ENCODE data around the gene TCEANC.
"Not testable (repeated sequence)": the region's sequence is repeated elsewhere in the genome, so short reads cannot be mapped to it uniquely, and the experiment has no call there.

TCEANC gene

DNA sequence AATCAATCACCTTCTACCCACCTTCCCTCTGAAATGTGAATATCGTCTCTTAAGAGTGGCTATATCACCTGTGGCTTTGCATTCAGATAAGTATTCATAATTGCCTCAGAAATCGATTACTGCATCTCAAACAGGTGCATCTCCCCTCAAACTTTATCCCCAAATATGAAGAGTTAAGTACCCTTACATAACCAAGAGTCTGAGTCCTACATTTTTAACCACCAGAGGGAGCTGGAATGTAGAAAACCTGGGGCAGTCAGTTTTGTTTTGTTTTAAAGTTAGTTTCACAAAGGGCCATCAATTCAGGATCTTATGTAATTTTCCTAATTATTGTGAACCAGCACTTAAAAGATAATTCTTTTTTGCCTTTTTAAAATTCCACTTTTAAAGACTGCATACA, 5.7 kb downstream of the TCEANC start:
- peak in 2 of 56 donors; percentile 0 to 1 for DNase-seq

DNA sequence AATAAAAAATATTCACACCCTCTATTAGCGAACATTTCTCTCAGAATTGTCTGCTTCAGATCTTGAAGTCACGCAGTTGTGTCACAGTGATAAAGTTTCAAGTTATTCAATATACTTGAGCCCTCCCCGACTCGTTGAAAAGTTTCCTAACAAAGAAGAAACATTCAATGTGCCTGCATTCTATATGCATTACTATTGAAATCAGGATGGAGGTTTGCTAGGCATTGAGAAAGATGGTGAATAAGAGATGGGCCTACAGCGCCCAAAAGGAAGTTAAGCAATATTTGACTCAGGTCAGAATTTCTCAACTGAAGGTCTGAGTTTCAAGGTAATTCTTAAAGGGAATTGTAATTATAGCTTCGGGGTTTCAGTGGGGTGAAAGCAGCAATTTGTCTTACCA, 6.1 kb downstream of the TCEANC start:
- no peak for DNase-seq

DNA sequence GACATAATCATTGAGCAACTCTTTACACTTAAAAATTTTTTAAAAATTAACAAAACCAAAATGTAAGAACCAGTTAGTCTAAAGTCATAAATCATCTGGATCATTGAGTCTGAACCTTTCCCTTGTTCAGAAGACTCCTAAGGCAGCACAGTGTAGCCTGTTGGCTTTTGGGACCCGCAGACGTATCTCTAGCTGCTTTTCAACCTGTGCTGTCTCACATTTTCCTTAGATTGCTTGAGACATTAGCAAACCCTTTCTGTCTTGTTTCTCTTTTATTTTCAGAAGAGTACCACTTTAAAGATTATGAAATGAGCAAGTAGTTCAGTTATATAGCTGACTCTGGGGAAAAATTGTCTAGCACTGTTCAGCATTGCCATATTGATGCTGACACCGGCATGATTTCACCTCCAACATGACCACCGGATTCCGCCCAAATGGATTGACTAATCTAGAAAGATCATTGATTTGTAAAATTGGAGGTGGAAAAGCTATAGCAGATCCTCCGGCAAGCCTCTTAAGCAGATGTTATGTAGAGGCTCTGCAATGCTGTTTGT, 8.9 kb downstream of the TCEANC start:
- DNase-seq, result no peak

DNA sequence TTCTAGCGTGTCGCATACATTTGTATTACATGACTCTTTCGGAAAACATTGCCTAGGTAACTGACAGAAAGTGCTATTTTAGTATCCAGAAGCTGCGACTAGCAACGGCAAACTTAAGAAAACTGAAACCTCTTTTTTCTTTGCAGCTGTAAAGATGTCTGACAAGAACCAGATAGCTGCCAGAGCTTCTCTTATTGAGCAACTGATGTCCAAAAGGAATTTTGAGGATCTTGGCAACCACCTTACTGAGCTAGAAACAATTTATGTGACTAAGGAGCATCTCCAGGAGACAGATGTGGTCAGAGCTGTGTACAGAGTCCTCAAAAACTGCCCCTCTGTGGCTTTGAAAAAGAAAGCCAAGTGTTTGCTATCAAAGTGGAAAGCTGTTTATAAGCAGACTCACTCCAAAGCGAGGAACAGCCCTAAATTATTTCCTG, 9.4 kb downstream of the TCEANC start:
- no peak for DNase-seq

DNA sequence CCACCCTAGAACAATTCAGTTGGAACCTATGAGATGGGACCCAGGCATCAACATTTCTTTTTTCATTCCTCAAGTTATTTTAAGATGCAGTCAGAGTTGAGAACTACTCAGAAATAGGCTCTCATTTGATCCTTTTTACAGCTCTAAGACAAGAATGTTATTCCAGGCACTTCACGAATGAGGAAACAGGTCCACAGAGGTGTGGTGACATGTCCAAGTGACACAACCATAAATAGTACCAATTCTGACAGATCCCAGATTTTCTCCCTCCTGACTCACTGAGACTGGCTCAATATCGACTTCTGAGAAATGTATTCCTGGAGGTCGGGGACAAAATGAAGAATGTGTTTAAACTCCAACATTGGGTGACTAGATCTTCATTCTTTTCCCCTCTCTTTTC, 11.1 kb downstream of the TCEANC start:
- DNase-seq, result no peak

DNA sequence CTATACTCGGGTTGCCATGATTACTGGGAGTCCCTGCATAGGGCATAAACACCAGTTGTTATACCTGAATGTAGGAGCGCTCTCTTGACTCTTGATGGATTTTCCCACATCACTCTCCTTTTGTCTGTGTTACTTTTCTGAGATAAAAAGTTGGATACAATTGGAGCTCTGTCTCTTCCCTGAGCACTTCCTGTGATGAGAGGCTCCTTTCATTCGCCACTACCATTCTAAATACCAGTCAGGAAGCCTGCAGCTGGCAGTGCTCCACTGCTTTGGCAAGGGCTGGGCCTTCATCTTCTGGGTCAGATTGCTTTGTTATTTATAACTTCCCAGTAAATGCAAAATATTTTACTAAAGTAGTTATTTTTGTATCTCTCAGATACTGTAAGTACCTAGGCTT, 13.9 kb downstream of the TCEANC start:
- DNase-seq, result peak in 43 of 56 donors; percentile 0 to 68 (median 22)

DNA sequence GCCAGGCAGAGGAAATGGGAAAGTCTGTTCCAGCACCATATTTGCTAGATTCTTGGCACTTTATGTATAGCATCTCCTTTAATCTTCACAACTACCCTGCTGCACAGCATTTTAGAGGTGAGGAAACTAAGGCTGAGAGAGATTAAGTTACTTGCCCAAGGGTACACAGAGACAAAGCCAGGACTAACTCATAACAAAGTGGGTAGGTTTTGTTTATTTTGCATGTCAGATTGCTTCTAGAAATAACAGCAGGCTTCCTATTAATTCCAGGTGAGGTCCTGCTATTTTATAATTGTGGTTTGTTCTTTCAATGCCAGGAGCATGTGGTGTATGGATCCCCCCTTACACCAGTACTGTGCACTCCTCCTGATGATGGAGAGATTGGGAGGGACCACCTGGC, 15.0 kb downstream of the TCEANC start:
- DNase-seq, result no peak

DNA sequence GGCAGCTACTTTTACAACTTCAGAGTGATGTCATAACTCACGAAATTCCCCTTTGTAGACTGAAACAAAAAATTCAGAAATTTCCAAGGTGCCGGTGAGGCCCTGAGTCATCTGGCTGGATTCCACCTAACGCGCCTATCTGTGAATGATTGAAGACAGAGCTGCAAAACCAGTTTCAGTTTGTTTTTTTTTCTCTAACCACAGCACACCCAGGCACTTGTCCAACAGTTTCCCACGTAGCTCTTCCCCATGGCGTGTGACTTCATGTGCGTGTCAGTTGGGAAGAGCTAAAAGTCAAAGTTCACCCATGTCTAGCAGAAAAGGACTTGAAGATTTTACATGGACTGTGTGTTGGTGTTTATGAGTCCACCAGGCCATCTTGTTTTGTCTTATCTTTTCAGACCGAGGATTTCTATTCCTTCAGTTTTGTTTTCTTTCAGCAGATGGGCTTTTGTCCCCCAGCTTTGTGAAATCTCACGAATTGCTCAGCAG, 16.4 kb downstream of the TCEANC start:
- DNase-seq, result no peak

DNA sequence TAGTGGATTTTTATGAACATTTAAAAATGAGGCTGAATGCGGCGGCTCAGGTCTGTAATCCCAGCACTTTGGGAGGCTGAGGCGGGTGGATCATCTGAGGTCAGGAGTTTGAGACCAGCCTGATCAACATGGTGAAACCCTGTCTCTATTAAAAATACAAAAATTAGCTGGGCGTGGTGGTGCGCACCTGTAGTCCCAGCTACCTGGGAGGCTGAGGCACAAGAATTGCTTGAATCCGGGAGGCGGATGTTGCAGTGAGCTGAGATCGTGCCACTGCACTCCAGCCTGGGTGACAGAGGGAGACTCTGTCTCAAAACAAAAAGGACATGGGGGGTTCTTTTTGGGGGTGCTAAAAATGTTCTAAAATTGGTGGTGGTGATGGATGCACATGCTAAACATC, 16.8 kb downstream of the TCEANC start:
- DNase-seq, result not testable (repeated sequence)

DNA sequence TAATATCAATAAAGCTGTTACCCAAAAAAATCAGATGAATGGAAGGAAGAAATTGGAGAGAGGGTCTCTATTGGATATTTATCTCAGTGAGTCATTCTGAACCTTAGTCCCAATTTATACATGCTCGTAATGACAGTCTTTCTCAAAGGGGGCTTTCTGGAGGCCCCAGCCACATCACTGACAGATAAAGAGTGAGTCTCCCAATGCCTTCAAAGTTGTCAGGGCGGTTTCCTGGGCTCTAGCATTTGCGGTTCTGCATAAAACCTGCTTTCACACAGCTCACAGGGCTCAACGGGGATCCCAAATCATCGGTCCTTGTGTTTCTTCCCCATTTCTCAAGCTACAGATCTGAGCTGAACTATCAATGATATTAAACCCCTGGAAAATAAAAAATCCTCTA, 17.3 kb downstream of the TCEANC start:
- DNase-seq, result no peak

DNA sequence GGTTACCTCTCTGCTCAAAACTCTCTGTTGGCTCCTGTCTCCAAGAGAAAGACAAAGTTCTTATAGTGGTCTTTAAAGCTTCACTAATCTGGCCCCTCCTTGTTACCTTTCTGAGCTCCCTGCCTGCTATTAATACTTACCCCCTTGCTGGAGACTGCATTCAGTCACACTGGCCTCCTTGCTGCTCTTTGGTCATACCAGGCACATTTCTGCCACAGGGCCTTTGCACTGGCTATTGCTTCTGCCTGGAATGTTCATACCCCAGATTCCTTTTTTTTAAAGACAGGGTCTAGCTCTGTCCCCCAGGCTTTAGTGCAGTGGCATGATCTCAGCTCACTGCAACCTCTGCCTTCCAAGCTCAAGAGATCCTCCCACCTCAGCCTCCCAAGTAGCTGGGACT, 20.1 kb downstream of the TCEANC start:
- no peak for DNase-seq

DNA sequence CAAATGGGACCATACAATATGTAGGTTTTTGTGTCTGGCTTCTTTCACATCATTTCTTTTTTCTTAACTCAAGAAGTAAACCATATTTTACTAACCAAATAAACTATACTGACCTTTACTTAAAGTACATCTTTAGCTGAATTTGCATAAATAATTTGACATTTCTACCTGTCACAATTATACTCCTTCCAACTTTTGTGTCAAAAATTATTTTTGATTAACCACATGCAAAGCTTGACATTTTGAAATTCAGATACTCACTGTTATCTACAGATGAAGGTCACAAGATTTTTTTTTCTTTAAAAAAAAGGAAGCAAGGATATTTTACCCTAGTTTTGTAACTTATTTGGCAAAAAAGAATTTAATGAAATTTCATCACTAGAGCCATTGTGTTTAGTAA, 23.9 kb downstream of the TCEANC start:
- DNase-seq, result no peak

DNA sequence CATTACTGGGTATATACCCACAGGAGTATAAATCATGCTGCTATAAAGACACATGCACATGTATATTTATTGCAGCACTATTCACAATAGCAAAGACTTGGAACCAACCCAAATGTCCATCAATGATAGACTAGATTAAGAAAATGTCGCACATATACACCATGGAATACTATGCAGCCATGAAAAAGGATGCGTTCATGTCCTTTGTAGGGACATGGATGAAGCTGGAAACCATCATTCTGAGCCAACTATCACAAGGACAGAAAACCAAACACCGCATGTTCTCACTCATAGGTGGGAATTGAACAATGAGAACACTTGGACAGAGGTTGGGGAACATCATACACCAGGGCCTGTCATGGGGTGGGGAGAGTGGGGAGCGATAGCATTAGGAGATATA, 26.8 kb downstream of the TCEANC start:
- DNase-seq, result not testable (repeated sequence)

DNA sequence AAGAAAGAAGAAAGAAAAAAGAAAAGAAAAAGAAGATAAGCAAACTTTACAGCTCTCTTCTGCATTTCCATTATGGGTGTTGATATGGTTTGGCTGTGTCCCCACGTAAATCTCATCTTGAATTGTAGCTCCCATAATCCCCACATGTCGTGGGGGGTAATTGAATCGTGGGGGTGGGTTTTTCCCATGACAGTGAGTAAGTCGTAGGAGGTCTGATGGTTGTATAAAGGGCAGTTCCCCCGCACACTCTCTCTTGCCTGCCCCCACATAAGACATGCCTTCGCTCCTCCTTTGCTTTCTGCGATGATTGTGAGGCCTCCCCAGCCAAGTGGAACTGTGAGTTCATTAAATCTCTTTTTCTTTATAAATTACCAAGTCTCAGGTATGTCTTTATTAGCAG, 28.7 kb downstream of the TCEANC start:
- DNase-seq, result no peak

DNA sequence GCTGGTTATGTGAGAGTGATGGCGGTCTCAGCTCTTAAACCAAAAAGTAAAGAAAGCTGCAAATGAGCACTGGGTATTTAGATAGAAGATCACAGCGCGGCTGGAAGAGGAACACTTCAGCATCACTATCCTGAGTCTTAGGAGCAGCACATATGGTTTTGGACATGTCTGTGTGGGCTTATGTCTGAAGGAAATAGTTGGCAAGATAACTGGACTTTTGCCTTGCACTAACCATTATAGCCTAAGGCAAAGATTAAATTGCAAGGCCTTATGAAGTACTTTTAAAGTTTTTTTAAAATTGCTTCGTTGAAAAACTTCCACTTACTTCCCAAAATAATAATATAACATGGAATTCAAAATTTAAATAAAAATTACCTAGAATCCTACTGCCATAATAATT, 31.4 kb downstream of the TCEANC start:
- DNase-seq, result no peak

DNA sequence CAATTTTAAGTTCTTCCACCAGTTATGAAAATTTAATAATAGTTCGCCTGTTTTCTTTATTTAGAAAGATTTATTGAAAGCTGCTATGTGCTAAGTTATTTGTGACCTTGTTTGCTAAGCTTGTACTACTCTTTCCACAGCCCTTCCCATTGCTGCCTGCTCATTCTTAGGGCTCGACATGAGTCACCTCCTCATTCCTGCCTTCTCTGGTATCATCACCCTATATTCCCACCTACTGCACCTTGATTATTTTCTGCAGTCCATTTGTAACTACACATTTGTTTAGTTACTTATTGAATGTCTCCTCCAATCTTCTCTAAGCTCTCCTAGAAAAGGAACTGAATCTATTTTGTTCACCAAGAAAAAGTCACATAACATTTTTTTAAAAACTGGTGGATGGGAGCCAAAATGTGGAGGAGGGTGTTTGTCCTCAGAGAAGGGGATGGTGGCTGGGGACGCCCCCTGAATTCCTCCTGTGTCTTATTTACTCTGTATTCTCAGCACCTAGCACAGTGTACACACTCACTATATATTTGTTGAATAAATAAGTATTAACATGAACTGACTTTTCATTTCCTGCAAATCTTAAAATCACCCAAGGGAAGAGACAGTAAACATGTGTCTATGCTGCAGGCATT, 32.3 kb downstream of the TCEANC start:
- DNase-seq, result no peak

DNA sequence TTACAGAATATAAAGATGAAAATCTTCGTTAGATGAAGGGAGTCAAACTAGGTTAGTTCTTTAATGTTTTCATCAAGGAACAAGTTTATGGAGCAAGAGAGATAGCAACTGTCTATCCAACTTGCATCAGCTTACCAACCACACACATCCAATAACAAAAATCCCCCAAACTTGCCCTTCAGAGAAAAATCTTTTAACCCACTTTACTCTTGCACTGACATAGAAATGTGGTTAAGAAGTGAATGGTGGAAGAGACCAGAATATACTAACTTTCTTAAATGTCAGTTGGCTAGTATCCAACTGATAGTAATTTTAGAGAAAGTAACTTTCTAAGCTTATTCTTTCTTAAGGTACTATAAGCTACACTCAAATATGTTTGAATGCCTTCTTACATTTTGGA, 34.3 kb downstream of the TCEANC start:
- DNase-seq, result no peak

DNA sequence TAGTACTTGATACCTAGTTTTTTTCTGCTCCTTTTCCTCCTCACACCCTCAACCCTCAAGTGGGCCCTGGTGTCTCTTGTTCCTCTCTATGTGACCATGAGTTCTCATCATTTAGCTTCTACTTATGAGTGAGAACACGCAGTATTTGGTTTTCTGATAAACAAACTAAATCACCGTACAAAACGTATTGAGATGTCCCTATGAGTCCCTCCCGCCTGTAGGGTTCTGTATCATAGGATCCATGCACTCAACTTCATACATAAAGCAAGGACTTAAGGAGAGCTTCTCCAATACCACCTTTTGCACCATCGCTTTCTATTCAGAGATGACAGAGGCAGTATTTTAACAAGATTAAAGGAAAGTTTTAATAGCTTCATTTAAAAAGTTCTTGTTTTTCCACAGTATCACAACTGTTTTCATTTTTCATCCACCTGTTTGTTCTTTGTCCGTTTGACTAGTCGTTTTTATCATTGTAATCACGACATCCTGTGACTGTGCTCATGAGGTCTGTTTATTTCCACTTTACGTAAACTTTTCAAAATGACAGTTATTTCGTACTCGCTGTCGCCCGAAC, 35.5 kb downstream of the TCEANC start:
- DNase-seq, result no peak

DNA sequence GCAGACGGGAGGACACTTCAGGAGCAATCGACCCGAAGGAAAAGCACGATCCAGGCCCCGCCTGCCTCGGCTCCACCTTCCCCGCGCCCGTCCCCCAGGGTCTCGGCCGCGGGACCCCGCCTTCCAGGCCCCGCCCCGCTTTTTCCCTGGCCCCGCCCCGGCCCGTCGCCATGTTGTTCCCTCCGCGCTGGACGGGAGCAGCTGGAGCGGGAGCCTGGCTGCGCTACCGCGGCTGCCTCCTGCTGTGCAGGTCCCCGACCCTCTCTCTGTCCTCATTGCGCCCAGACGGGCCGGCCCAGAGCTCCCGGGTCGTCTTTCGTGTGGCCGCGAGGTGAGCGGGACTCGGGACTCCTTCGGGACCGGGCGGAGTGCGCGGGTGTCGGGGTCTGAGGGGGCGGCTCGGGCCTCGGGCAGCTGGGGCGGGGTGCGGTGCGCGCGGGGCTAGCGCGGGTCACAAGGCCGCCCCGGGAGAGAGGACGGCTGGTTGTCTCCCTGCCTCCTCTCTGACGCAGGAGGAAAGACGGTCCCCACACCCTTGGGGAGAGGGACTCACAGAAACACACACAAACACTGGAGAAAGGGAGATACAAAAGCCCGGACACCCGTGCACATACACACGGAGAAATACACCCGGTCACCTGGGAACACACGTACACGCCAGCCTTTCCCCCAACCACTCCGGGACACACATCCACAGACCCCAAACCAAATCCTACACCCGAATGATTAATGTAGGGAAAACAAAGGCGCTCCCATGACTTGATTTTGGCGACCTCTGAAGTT, 36.2 kb downstream of the TCEANC start, which contains the start of gene RAB9A:
Gene RAB9A (plus strand): TSS at position 171 of the 783 bp plus-strand sequence. CDS start 19,619 bp downstream, outside the sequence.
- DNase-seq, result peak in 55 of 56 donors; percentile 1 to 88 (median 67)

DNA sequence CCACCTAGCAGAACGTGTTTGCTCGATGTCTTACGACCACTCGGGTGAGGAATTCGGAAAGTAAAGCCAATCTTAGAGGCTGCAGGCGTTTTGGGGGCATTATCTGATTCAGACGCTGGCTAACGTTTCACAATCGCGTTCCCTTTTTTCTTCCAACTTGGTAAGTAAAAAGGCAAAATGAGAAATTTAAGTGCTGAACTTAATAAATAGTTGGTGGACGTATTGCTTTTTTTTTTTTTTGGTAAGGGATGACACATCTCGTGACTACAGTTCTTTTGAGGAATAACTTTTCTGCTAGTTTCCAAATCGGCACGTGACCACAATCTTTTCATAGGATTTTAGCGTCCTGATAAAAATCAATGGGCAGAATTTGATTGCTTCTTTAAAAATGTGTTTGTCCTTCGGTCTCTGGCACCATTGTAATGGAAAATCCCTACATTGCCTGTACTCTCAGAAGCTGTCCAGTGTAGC, 36.8 kb downstream of the TCEANC start:
- DNase-seq, result no peak

DNA sequence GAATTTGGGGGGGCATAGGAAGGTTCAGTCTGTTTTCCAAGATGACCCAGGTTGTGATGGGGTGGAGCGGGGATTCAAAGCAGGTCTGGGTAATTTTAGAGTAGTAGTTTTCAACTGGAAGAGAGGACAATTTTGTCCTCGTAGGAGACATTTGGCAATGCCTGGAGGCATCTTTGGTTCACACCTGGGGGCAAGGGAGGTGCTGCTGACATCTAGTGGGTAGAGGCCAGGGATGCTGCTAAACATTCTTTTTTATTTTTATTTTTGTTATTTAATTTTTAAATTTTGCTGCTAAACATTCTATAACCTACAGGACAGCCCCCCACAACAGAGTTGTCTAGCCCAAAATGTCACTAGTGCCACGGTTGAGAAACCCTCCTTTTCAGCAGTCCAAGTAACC, 37.9 kb downstream of the TCEANC start:
- DNase-seq, result no peak

DNA sequence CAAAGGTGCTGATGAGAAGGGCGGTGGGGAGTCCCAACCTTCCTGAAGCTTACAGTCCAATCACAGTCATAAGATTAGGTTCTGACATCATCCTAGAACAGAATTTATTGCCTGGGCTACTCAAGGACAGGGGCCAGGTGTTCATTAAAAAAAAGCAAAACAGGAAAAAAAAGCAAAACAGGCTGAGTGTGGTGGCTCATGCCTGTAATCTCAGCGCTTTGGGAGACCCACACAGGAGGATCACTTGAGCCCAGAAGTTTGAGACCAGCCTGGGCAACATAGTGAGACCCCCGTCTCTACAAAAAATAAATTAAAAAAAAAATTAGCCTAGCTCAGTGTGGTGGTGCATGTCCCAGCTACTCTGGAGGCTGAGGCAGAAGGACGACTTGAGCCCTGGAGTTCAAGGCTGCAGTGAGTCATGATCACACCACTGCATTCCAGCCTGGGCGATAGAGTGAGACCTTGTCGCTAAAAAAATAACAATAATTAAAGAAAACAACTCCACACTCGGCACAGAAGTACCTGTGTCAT, 39.0 kb downstream of the TCEANC start:
- DNase-seq, result no peak
